Lower lobe of right lung (tissue), 2 donors: ENCODE measurements around the gene STIM1. TPM values are rescaled to one million over a fixed set of nuclear protein-coding genes. Genes with fewer than 3 reads are reported as not detected.

Experiments
- ATAC-seq, 2 donors: fragments of 200-7000 bp; cut with Tn5 transposase; one replicate each; pipeline ENCODE4 v1.9.1; 2020 to 2022; ENCODE audit warnings: mild to moderate bottlenecking in 2 of 2, moderate library complexity in 2 of 2
- DNase-seq: peaks from one replicate; pipeline ENCODE4 v3.0.0-alpha.2; 2020
- H3K27ac ChIP-seq: fragments of 200-600 bp; one replicate; pipeline ENCODE4 v1.8.0; 2022
- H3K27me3 ChIP-seq: fragments of 200-600 bp; one replicate; pipeline ENCODE4 v1.8.0; 2022; ENCODE audit warnings: low read depth
- H3K36me3 ChIP-seq: fragments of 200-600 bp; one replicate; pipeline ENCODE4 v1.8.0; 2022; ENCODE audit warnings: mild to moderate bottlenecking
- H3K4me1 ChIP-seq: fragments of 200-600 bp; one replicate; pipeline ENCODE4 v1.8.0; 2022
- H3K4me3 ChIP-seq: fragments of 200-600 bp; one replicate; pipeline ENCODE4 v1.8.0; 2022; ENCODE audit warnings: mild to moderate bottlenecking
- H3K9me3 ChIP-seq: fragments of 200-600 bp; one replicate; pipeline ENCODE4 v1.8.0; 2022
- CTCF ChIP-seq: fragments of 200-600 bp; IDR thresholded peaks from one replicate; pipeline ENCODE4 v1.8.0; 2022; ENCODE audit warnings: antibody characterized with exemption, mild to moderate bottlenecking
- intact Hi-C: fragments of 100-400 bp; cut with DNase I; formaldehyde crosslinking; loops from one replicate; pipeline ENCODE4 v1.11.0; 2022
- total RNA-seq: library from RNA; stranded (reverse); fragmentation: NEBNext Ultra II Directional; extraction: Animal tissue kit (Norgen Biotek cat#: 25700); gene quantifications from one replicate; pipeline ENCODE4 v1.2.1, GENCODE V29; 2021
- donor health status: DM: no; HTN: yes; CAD: no; lungs with severe emphysema.

Gene STIM1
- total RNA-seq, 1 donor from 2014 or later: 59.5 TPM

DNA sequence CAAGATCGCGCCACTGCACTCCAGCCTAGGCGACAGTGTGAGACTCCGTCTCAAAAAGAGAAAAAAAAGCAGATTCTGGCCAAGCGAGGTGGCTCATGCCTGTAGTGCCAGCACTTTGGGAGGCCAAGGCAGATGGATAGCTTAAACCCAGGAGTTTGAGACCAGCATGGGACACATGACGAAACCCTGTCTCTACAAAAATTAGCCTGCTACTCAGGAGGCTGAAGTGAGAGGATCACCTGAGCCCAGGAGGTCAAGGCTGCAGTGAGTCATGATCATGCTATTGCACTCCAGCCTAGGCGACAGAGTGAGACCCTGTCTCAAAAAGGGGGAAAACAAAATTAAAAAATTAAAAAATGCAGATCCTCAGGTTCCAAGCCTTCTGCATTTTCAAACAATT lies 33.2 kb upstream of the STIM1 start:
- Histone ChIP-seq H3K27ac (no peak overlapping the region), H3K36me3 (peaks cover 22% of the 10 kb centered on the region), H3K27me3 (no peaks in the 10 kb centered on the region), H3K4me3 (no peak overlapping the region), H3K9me3 (no peaks in the 10 kb centered on the region), H3K4me1 (no peaks in the 10 kb centered on the region)
- TF ChIP-seq CTCF: no peak
- DNase-seq (no peak), ATAC-seq (no peak)
- intact Hi-C loops: no loop called here

- H3K4me1 ChIP-seq: no peaks in the 10 kb centered on the region
- no peaks in the 10 kb centered on the region for H3K27me3 ChIP-seq
- TF ChIP-seq CTCF: no peak
- H3K4me3 ChIP-seq: no peak overlapping the region
- H3K36me3 ChIP-seq: peaks cover 31% of the 10 kb centered on the region
- no peak for DNase-seq
- no peak for ATAC-seq
- intact Hi-C loops: no loop called here
- no peaks in the 10 kb centered on the region for H3K9me3 ChIP-seq
- H3K27ac ChIP-seq: no peak overlapping the region
Measured at GRCh38 chr11:3823303-3823702, 32.2 kb upstream of the STIM1 start.

DNA sequence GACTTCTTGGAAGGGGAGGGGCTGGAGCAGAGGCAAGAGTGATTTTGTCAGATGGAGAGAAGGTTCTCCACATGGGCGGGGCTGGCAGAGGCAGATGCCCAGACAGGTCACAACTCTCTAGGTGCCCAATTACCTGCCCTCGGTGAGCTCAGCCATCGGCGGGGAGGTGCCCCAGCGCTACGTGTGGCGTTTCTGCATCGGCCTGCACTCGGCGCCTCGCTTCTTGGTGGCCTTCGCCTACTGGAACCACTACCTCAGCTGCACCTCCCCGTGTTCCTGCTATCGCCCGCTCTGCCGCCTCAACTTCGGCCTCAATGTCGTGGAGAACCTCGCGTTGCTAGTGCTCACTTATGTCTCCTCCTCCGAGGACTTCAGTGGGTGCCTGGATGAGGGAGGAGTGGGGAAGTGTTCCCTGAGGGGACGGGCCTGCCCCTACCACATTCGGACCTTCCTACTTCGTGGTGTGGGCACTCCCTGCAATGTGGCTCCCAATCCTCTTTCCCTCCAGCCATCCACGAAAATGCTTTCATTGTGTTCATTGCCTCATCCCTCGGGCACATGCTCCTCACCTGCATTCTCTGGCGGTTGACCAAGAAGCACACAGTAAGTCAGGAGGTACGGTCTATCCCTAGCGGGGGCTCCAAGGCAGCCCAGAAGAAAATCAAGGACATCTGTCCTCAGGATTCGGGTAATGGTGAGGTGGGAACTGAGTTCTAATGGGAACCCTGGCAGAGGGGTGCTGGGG lies 31.5 kb upstream of the STIM1 start:
- H3K36me3 ChIP-seq: peaks cover 31% of the 10 kb centered on the region
- H3K4me3 ChIP-seq: no peak overlapping the region
- H3K27ac ChIP-seq: no peak overlapping the region
- intact Hi-C loops: no loop called here
- no peak for TF ChIP-seq CTCF
- ATAC-seq (no peak), DNase-seq (no peak)
- H3K27me3 ChIP-seq: no peaks in the 10 kb centered on the region
- no peaks in the 10 kb centered on the region for H3K4me1 ChIP-seq
- H3K9me3 ChIP-seq: no peaks in the 10 kb centered on the region

DNA sequence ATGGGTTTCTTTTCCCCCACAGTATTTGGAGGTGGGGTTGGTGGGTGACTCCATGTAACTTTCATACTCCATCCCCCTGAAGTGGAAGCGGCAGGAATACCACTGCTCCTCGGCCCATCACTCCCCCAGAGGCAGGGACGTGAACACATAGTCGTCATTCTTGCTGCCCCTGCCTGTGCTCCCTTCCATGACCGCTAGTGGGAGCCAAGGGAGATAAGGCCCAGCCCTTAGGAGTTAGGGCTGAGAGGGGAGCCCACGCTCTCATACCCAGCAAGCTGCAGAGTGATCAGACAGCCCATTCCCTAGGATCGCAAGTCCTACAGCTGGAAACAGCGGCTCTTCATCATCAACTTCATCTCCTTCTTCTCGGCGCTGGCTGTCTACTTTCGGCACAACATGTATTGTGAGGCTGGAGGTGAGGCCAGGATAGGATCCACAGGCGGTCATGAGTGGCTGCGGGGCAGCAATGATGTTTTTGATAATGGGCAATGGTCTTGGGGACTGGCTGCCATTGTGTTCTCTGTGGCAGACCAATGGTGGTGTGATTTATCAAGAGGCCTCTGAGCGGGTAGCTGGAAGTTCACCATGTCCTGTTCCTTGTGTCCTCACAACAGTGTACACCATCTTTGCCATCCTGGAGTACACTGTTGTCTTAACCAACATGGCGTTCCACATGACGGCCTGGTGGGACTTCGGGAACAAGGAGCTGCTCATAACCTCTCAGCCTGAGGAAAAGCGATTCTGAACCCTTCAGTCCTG lies 30.6 kb upstream of the STIM1 start:
- ATAC-seq (peak; percentile 88 to 89), DNase-seq (peak; percentile 83)
- Histone ChIP-seq H3K9me3 (no peaks in the 10 kb centered on the region), H3K4me1 (peaks cover 2% of the 10 kb centered on the region), H3K36me3 (peaks cover 39% of the 10 kb centered on the region), H3K4me3 (no peak overlapping the region), H3K27ac (no peak overlapping the region), H3K27me3 (no peaks in the 10 kb centered on the region)
- intact Hi-C loops: no loop called here
- TF ChIP-seq CTCF: peak; percentile 75

GRCh38 chr11:3825473-3826154 lies 29.9 kb upstream of the STIM1 start:
- Histone ChIP-seq H3K36me3 (peaks cover 46% of the 10 kb centered on the region), H3K4me3 (no peak overlapping the region), H3K4me1 (peaks cover 9% of the 10 kb centered on the region), H3K27me3 (no peaks in the 10 kb centered on the region), H3K27ac (no peak overlapping the region), H3K9me3 (no peaks in the 10 kb centered on the region)
- intact Hi-C loops: no loop called here
- DNase-seq: no peak
- no peak for TF ChIP-seq CTCF
- ATAC-seq: no peak
